ENCODE data around the gene GAL. TPM values are rescaled to one million over a fixed set of nuclear protein-coding genes. Genes with fewer than 3 reads are reported as not detected.

GAL gene
- polyA plus RNA-seq, 1 experiment: 2.8 TPM

DNA sequence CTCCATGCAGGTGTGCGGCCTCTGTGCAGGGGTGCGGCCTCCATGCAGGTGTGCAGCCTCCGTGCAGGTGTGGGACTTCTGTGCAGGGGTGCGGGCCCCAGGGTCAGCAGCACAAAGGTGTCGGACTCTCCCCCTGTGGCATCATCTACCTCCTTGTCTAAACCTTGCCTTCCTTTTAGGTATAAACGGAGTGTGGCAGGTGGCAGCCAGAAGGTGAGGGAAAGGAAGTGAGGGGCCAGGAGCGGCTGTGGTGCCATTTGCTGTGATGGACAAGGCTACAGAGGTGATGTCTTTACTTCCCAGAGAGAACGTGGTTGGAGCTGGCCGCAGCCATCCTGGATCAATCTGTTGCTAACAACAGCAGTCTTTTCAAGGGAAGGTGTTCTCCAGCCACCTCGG, 9.1 kb downstream of the GAL start:
- H3K27me3 ChIP-seq (ENCODE audit: control insufficient read depth, insufficient read depth, low read length): peaks cover 20% of the 10 kb centered on the region

DNA sequence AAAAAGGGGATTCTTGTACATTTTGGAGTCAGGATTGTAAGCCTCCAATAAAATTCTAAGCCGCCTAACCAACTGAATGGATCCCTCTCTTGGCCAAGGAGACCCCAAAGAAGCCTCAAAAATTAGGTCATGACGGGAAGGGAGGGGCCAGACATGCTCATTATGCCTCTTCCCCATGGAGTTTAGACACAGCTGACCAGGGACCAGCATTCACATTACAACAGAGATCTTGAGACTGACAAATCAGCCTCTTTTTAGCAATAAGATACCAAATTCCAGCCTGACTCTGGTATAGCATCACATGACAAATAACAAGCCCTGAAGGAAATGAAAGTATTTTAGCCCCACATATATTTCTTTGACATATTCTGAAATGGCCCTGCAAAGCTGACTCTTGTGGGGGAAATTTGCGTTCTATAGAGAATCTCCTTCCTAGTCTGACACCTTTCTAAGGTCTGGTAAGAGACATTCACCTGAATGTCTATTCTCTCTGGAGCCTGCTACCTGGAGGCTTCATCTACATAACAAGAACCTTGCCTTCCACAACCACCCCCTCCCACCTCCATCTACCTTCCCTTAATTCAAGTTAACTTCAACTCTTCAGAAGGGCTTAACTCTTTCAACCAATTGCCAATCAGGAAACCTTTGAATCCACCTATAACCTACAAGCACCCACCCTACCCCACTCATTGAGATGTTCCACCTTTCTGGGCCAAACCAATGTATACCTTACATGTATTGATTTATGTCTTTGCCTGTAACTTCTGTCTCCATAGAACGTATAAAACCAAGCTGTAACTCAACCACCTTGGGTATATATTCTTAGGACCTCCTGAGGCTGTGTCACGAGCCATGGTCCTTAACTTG, 10.3 kb downstream of the GAL start:
- TF ChIP-seq, protein P1, sequence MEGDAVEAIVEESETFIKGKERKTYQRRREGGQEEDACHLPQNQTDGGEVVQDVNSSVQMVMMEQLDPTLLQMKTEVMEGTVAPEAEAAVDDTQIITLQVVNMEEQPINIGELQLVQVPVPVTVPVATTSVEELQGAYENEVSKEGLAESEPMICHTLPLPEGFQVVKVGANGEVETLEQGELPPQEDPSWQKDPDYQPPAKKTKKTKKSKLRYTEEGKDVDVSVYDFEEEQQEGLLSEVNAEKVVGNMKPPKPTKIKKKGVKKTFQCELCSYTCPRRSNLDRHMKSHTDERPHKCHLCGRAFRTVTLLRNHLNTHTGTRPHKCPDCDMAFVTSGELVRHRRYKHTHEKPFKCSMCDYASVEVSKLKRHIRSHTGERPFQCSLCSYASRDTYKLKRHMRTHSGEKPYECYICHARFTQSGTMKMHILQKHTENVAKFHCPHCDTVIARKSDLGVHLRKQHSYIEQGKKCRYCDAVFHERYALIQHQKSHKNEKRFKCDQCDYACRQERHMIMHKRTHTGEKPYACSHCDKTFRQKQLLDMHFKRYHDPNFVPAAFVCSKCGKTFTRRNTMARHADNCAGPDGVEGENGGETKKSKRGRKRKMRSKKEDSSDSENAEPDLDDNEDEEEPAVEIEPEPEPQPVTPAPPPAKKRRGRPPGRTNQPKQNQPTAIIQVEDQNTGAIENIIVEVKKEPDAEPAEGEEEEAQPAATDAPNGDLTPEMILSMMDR (IDR thresholded peaks at IDR 0.05; ENCODE audit: insufficient read depth, low read depth, low read length): no peak
- Histone ChIP-seq H3K36me3 (ENCODE audit: control insufficient read depth, insufficient read depth, low read length) (no peaks in the 10 kb centered on the region), H3K4me3 (ENCODE audit: low read depth, low read length) (no peak overlapping the region), H3K27me3 (ENCODE audit: control insufficient read depth, insufficient read depth, low read length) (peaks cover 18% of the 10 kb centered on the region)
- DNase-seq (ENCODE audit: low read depth): no peak
- ChIA-PET CTCF (interaction anchor here (0.6 kb wide), 1 partner anchor 275 kb away, joined by 3 read pairs; no protein-coding TSS in a partner anchor), POLR2A (no interaction called here)

More for the DNA sequence above, 9.1 kb downstream of the GAL start:
- ChIA-PET CTCF (no interaction called here), POLR2A (no interaction called here)
- TF ChIP-seq, protein P1 (IDR thresholded peaks at IDR 0.05; ENCODE audit: insufficient read depth, low read depth, low read length): no peak
- no peak for DNase-seq (ENCODE audit: low read depth)
- H3K36me3 ChIP-seq (ENCODE audit: control insufficient read depth, insufficient read depth, low read length): no peaks in the 10 kb centered on the region
- no peak overlapping the region for H3K4me3 ChIP-seq (ENCODE audit: low read depth, low read length)

DNA sequence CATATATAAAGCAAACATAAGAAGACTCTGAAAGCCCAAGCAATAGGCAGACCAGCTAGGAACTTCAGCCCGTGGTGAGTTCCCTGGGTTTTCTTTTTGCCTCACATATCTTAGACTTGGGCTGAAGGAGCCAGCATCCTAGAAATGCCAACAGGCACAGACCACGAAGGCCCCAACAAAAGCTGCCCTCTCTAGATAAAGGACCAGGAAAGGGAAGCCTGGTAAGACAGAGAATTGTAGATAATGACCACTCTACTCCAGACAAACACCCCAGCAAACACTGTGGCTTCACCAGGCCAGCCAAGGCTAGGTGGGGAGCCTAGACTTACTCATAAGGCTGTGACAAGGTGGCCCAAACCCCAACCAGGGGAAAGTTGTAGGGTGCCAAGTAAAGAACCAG, 11.2 kb downstream of the GAL start:
- no peak for DNase-seq (ENCODE audit: low read depth)
- CTCF ChIA-PET: interaction anchor here (0.6 kb wide), 1 partner anchor 275 kb away, joined by 3 read pairs; no protein-coding TSS in a partner anchor
- Histone ChIP-seq H3K4me3 (ENCODE audit: low read depth, low read length) (no peak overlapping the region), H3K36me3 (ENCODE audit: control insufficient read depth, insufficient read depth, low read length) (no peaks in the 10 kb centered on the region), H3K27me3 (ENCODE audit: control insufficient read depth, insufficient read depth, low read length) (peaks cover 14% of the 10 kb centered on the region)
- TF ChIP-seq, protein P1 (IDR thresholded peaks at IDR 0.05; ENCODE audit: insufficient read depth, low read depth, low read length): no peak
- POLR2A ChIA-PET: no interaction called here

DNA sequence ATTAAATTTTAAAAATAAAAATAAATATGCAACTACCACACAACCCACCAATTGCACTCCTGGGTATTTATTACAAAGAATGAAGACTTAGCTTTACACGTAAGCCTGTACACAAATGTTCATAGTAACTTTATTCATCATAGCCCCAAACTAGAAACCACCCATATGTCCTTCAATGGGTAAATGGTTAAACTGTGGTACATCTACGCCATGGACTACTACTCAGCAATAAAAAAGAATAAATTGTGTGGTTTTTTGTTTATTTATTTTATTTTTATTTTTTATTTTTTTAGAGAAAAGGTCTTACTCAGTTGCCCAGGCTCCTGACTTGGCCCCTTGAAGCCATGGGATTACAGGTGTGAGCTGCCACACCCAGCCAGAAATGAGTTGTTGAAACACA, 14.6 kb downstream of the GAL start:
- CTCF ChIA-PET: no interaction called here
- DNase-seq (ENCODE audit: low read depth): no peak
- H3K27me3 ChIP-seq (ENCODE audit: control insufficient read depth, insufficient read depth, low read length): peaks cover 13% of the 10 kb centered on the region

DNA sequence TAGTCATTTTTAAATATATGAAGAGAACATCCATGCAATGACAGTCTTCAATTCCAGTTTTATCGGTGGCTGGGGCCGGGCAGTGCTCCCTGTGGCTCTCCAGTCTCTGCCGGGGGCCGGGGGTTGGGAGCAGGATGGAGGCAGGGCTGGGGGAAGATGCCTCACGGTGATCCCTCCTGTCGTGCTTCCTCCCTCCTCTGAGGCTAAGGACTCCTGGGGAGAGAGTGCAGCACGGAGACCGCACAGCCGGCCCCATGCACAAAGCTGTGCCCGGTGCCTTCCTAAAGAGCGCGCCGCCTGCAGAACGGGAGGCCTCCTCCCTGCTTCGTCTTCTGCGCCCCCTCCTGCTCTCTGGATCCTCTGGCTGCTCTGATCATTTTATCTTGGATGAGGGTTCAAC, 20.5 kb downstream of the GAL start:
- H3K4me3 ChIP-seq (ENCODE audit: low read depth, low read length): no peak overlapping the region
- CTCF ChIA-PET: no interaction called here
- DNase-seq (ENCODE audit: low read depth): no peak
- H3K27me3 ChIP-seq (ENCODE audit: control insufficient read depth, insufficient read depth, low read length): peaks cover 13% of the 10 kb centered on the region
- POLR2A ChIA-PET: no interaction called here
- TF ChIP-seq, protein P1 (IDR thresholded peaks at IDR 0.05; ENCODE audit: insufficient read depth, low read depth, low read length): no peak
- H3K36me3 ChIP-seq (ENCODE audit: control insufficient read depth, insufficient read depth, low read length): no peaks in the 10 kb centered on the region

More for the DNA sequence above, 14.6 kb downstream of the GAL start:
- POLR2A ChIA-PET: no interaction called here
- Histone ChIP-seq H3K36me3 (ENCODE audit: control insufficient read depth, insufficient read depth, low read length) (no peaks in the 10 kb centered on the region), H3K4me3 (ENCODE audit: low read depth, low read length) (no peak overlapping the region)
- TF ChIP-seq, protein P1 (IDR thresholded peaks at IDR 0.05; ENCODE audit: insufficient read depth, low read depth, low read length): no peak
